Stimulated activated naive CD4-positive, alpha-beta T cell treated with Interleukin-2 at 50 U/mL for 16 hours (primary cell): ENCODE results near the gene AREL1.

Source experiments
- DNase-seq: peaks from one replicate; lab custom pipeline; 2025; lab: John Stamatoyannopoulos, UW

The AREL1 gene

DNA sequence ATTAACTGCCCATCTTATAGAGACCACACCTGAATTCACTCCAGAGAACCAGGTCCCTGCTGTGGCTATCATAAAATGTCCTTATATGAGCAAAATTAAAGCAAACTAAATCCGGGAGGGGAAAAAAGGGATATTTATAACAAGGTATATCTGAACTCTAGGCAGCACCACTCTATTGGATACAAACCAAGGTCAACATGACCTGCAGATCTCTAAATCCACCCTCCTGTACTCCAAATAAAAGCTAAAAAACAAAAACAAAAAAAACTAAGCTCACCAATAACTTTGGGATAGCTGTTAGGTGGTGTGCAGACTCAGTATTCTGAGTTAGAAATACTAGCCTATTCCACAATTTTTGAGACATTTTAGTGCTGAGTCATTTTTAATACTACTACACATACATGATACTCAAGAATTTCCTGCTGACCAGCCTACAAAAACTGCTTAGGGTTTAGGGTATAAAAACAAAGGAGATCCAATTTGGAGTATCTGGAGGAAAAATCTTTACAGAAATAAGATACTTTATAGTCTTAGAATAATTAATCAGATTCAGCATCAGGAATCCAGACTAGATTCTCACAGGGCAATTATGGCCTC is 54.2 kb downstream of the AREL1 start:
- no peak for DNase-seq

DNA sequence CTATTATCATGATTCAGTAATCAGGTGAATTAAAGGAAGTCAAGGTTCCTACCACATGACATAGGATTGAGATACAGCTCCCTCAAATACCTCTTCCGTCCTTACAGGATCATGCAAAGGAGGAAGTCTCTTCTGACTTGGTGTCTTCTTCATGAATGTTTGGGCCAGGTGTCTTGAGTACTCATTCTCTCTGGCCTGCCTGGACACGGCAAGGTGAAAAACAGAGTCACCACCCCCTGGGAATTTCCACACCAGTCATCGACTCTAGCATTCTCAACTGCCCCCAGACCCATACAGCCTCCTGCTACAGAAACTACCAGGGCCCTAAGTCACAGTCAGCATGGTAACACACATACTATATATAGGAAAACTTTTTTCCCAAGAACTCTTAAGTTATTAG is 55.9 kb downstream of the AREL1 start:
- DNase-seq: no peak

DNA sequence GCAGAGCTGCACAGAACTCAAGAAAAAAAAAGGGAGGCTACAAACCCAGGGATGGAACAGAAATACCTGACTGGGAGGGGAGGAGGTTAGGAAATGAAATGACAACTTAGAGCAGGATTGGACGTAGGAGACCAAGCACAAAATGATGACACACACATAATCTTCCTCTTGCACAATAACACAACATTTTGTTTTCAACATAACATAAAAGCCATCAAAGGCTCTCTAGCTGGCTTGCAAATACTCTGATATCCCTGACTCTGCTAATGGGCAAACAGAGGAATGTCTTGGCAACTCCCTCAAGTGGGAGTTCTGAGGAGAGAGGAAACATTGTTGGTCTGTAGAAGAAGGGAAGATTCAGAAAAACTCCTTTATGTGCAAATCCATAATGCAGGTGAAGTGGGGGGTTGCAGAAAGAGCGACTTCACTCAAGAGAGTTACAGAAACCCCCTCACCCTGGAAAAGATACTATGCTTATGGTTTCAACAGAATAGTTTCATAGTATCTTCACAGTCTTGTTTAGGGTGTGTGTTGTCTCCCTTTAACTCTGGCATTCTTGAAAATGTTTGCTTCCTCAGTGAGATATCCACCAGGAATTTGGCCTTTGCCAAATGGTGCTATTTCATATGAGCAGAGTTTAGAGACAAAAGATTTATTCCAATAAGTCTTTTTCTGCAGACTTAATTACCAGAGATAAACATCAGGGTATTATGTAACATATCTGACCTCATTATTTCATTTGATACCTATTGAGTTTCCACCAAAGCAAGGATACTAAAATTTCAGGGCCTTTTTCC is 57.1 kb downstream of the AREL1 start:
- no peak for DNase-seq

DNA sequence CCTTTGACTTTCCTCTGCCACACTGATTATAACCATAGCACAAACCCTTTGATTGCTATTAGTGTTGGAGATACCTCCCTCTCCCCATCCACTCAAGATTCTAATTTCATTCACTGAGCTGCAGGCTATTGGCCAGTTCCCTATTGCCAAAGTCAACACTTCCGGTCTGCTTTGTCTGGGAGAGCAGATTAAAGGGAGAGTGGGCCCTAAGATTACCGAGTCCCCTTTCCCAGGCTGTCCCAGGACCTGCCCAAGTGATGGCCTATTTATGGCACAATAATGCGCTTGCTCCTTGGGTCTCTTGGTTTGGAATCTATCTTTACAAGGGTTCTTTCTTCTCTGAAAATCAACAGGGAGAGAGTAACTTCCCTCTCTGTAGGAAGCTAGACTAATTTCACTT is 57.9 kb downstream of the AREL1 start:
- DNase-seq: no peak

DNA sequence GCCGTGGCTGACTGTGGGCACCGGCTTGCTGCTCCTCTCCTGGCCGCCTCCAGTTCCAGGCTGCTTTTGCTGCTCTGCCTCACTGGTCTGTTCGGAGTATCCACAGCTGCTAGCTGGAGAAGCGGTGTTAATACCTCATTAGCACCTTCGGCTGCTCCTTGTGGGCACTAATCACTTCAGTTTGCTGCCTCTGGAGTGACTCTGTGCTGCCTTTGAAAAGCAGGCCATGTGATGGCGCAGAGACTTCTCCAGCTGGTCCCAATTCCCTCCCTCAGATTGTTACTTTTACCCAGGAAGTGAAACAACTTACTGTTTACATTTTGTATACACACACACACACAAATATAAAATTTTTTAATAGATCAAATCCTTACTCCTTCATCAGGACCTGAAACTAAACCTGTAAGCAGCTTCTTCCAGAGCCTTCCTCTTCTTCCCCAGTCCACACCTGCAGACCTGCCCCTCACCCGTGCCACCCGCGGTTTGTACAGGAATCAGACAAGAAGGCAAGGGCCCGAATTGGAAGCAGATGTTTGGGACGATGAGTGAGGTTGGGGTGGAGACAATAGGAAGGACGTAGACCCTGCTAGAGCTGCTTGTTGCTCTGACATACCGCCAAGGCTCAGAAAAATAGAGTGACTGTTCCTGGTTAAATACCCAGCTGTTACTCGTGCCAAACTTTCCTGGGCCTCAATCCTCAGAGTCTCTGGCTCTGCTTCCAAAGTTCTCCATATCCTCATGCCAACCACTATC is 59.3 kb downstream of the AREL1 start:
- no peak for DNase-seq

DNA sequence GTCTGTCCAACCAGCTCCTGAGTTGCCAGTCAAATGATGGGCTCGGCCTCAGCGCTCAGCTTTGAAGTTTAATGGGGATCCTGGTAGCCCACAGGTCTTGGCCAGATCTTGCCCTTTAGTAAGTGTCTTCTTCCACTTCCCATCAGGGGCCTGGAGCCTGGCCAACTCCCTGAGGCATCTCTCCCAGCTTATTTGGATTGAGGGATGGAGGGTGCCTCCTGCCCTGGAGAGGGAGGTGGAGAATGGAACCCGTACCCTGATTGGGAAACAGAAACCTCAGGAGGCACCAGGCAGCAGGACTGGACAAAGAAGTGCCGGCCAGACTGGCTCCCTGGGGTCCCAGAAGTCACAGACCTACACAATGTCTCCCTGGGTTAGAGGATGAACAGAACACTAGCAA is 60.3 kb downstream of the AREL1 start:
- DNase-seq: no peak

DNA sequence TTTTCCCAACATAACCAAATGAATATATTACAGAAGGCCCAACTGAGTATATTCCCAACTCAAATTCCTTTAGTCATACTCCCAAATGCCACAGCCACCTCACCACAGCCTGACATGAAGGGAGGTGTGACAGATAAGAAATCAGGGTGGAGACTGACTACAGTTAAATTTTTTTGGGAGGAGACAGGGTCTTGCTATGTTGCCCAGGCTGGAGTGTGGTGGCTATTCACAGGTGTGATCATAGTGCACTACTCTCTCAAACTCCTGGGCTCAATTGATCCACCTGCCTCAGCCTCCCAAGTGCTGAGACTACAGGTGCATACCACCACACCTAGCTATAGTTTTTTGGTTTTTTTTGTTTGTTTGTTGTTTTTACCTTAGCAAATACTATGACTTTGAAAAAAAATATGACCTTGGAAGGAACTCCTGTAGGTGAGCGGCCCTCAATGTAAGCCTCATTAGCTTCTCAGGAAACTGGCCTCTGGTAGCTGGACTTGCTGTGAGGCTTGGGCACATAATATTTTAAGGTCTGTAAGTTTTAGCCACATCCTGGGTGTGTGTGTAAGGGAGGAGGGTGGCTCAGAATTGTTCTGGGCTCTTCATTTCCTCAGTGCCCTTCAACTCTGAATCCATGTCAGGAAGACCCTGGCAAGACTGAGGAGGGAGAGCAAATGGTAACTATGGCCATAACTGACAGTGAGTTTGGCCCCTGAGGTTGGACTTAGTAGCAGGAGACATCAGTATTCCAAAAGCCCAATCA is 61.8 kb downstream of the AREL1 start:
- DNase-seq: no peak

DNA sequence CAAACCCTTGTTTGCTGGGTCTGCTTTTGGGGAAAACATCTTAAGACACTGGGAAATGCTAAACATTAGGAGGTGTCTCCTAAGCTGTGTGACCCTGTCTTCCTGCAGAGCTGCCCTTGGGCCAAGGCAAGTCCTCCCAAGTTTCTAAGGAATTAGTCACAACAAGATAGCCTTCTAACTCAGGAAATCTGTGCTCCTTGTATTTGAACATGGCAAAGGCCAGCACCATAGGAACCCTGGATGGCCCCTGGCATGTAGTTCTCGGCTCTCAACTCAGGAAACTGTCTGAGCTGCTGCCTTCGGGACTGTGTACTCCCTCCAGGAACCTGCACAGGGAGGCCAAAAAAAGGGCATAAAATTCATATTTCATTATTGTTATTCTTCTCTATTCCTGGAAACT is 63.2 kb downstream of the AREL1 start:
- DNase-seq: no peak

DNA sequence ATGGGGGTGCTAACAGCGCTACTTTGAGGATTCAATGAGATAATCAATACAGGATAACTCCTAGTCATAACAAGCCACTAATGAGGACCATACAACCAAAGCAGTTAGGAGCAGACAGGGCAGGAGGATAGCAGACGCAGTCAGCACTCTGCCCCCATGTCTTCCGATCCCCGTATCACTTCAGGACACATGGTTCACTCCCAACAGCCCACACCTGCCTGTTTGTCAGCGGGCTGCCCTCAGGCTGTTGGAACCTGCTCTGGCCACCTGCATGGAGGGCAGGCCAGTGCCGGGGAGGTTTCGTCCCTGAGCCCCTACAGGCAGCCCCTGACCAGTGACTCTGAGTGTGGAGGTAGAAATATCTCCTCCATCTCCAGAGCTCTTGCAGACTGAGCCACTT is 63.7 kb downstream of the AREL1 start:
- DNase-seq: no peak

DNA sequence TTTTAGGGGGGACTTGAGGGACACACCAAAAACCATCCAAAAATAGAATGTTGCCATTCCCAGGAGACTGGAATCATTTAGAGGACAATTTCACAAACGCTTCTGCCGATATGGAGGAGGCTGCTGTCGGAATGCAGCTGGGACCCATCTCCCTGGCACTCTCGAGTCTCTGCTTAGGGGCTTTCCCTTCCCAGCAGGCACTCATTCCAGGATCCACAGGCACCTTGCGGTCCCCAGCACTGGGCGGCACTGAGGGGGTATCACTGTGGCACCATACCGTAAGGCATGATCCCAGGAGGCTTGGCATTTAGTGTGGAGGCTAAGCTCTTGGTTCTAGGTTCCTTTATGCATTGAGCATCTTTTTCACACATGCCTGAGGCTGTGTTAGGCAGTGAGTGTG is 64.3 kb downstream of the AREL1 start:
- DNase-seq: no peak

DNA sequence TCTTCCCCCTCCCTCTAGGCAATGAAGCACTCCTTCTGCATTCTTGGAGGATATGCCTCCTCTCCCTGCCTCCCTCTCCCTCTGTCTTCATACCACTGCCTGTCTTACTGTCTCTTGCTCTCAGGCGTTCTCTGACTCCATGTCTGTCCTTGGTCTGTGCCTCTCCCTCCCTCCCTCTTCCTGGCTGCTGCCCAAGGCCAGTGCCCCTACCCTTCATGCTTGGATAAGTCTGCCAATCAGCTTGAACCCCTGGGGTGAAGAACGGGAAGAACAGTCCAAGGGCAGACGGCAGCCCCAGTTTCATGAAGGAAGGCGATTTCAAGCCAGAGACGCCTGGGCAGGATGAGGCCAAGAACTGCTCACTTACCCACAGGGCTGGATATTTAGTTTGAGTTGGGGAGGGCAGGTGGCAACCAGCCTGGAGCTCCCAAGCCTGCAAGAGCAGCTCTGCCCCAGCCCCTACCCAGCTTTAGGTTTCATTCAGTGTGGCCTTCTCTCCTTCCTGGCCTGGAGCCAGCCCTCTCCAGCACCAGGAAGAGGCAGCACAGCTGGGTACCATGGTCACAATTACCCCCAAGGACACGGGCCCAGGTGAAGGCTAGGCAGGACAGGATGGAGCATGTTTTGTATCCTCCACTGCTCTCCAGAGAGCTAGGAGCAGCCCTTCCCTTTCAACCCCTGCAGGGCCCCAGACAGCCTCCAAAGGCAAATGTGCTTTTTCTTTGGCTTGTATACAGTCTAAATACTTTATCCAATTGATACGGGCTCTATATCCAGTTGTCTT is 65.0 kb downstream of the AREL1 start:
- no peak for DNase-seq

DNA sequence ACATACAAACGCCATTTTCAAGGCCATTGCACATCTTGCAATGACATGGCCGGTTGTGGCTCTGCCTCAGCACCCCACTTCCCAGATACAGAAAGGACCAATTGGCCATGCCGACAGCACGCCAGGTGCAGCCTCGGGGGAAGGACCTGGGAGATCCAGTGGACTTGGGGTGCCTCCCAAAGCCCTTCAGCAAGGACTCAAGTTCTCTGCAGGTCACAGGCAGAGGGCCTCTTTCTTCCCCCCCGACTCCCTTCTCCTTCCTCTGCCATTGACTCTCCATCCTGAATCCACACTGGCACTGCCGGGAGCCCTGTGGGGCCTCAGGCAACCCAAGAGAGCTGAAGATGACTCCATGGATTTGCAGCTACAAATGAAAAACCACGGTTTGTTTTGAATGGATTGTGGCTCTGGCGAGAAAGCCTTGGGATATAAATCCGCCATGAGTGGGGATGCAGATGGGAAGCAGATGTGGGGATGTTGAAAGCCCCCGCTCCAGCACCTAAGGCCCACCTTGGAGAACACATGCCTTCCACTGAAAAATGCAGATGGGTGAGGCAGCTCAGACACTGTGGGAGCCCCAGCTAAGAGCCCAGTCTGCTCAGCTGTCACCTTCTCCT is 65.7 kb downstream of the AREL1 start:
- no peak for DNase-seq

DNA sequence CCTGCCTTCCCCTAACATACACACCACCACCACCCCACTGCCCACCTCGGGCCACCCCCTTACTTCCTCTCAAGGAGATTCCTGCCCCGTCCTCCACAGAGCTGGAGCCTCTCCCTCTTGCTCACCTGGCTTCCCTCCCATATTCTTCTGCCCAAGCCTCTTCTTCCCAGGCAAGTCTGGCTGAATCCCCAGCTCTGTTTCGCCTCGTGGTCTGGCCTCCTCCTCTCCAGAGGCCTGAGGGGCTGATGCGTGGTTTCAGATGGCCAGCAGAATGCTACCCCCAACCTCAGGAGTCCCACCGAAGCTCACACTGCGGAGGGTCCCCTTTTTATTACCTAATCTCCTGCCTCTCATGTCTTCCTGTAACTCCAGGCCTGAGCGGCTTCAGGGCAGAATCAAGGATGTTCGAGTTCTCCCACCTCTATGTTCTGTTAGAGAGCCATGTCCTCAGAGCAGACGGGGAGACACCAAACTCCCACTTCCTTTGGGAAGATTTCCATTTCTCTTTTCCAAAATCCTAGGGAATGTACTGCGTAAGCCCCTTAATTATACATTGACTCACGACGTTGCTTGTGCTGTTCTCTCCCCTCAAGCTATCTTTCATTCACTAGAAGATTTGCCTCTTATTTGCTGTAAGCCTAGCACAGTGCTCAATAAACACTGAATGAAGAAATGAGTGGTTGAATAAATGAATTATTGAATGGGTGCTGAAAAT is 67.0 kb downstream of the AREL1 start:
- no peak for DNase-seq

DNA sequence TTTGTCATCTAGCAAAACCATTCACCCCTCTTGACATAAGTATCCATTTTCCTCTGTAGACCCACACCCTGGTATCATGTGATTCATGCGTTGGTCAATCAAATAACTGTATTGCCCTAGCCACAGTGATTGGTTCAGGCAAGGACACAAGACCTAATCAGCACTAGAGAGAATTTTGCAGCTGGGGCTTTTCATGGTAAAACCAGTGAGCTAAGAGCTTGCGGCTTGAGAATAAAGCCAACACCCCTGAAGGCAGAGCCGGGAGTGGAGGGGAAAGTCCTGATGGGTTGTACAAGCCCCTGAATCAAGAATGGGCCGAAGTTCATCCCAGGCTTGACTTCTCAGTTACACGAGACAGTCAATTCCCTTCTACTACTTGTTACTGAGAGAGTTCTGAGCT is 67.6 kb downstream of the AREL1 start:
- DNase-seq: no peak

DNA sequence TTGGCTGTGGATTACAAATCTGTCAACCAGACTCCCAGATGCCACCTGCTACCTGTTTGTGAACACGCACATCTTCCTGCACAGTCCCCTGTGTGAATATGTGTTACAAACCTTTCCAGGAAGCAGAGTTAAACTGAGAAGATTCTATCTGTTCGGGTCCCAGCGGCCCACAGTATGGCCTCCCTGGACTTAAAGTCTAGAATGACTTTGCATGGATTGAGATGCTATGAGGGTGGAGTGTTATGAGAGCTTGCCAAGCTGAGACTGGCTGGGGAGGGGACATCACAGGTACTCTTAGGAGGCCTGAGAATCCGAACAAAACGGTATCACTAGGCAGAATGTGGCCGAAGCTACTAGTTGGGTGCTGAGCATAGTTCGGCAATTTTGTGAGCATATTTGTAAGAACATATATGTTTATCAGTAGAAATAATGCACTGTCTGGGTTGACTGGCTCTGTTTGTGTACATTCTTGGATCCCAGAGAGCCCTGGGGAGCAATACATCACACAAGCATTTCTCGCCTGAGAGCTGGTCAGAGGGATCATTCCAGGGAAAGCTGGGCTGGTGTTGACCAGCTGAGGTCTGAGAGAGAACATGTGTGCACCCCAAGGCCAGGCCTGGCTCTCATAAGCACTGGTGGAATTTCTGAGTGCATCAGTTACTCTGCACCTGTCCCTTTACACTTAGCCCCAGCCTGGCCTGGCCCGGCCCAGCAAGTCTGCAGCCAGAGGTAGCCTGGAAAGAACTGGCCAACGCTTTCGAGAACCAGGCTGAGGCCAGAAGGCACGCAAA is 71.1 kb downstream of the AREL1 start:
- DNase-seq: no peak

DNA sequence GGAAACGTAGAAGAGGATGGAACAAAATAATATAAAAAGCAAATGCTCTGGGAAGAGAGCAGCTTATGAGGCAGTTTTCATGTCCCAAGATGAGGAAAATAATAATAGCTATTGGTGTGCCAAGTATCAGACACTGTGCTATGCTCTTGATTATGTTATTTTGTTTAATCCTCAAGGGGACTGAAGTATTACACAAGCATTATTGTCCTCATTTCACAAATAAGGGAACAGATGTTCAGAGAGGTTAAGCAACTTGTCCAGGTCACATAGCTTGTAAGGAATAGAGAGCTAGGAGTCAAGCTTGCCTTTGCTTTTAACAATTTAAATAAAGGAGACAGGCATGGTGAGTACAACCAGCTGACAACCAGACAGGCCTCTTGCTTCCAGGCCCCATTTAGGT is 73.9 kb downstream of the AREL1 start:
- no peak for DNase-seq

DNA sequence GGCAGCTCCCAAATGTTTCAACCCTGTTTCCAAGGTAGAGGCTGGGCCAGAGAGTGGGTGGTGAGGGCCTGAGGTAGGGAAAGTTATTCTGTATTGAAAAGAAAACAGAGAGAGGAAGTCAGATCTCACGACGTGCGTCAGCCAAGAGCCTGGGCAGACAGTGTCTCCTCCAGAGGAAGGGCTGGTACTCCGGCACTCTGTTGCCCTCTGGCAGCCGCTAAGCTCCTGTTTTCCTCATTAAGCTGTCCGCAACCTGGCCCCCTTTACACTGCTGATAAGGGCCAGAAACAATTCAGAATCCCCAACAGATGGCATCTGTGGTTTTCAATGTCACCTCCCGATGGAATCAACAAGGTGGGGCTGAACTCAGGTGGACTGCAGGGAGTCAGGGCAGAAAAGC is 74.8 kb downstream of the AREL1 start:
- no peak for DNase-seq

DNA sequence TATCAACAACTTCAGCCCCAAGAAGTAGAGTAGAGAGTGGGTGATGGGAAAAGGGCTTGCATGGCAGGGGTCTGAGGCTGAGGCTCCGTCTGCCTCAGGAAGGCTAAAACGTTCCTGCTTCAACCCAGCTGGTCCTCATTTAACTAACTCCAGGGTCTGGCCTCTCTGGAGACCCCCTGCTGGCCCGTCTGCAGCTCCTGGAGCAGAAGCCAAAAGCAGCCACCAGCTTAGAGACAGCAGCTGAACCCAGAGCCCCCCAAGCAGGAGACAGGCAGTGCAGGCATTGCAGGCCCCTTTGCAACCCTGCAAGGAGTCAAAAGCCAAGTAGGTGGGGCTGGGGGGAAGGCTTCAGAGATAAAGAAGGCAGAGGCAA is 75.7 kb downstream of the AREL1 start:
- DNase-seq: no peak

DNA sequence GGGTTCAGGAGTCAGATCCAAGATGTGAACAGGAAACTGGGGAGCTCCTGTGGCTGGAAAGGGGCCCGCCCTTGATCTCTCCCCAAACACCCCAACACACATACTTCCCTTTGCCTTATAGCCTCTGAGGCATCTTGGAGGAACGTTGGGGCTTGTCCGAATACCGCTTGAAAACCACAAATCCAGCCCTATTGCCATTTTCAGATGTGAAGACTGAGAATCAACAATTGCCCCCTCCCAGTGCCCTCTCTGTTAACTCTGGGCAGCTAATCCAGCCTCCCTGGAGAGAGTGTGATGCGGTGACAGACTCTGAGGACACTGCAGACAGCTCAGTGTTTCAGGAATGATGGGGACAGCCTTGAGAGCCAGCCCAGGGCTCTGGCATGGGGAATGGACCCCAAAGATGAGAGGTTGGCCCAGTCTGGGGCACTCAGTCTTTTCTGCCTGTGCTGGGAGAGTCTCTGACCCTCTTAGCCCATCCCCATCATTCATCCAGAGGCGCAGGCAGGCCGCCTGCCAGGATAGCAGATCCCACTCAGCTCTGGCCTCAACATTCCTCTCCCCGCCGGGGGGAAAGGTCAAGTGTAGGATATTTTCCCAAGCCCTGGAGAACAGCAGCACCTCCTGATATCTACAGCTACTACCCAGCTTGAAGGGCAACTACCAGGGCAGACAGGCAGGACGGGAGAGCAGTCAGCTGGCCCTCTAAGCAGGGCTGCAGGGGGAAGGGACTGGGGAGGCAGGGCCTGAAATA is 76.3 kb downstream of the AREL1 start:
- no peak for DNase-seq
